ENCODE measurements around the gene KAZN.

KAZN gene

GRCh38 chr1:14590411-14591180, 7.9 kb upstream of the KAZN start:
- no peak for DNase-seq

GRCh38 chr1:14591600-14591999, 6.9 kb upstream of the KAZN start:
- no peak for DNase-seq

- no peak for DNase-seq
These were observed 6.4 kb upstream of the KAZN start for GRCh38 chr1:14592004-14592631.

GRCh38 chr1:14593302-14593701, 5.2 kb upstream of the KAZN start:
- DNase-seq, result no peak

- no peak for DNase-seq
These were observed 4.4 kb upstream of the KAZN start for GRCh38 chr1:14594045-14594444.

GRCh38 chr1:14596591-14596990, 1.9 kb upstream of the KAZN start:
- DNase-seq, result no peak

- no peak for DNase-seq
These were observed 1.0 kb upstream of the KAZN start for GRCh38 chr1:14597343-14598006.

GRCh38 chr1:14598007-14598497, 433 bp upstream of the KAZN start:
- no peak for DNase-seq

- DNase-seq, result no peak
These were observed 802 bp downstream of the KAZN start for GRCh38 chr1:14599183-14599791.

- DNase-seq, result no peak
These were observed 1.3 kb downstream of the KAZN start for GRCh38 chr1:14599800-14600199.

GRCh38 chr1:14600405-14601112, 2.1 kb downstream of the KAZN start:
- no peak for DNase-seq

- DNase-seq, result no peak
These were observed 3.7 kb downstream of the KAZN start for GRCh38 chr1:14602136-14602535.

GRCh38 chr1:14603645-14604044, 5.2 kb downstream of the KAZN start:
- no peak for DNase-seq

GRCh38 chr1:14604414-14604813, 5.9 kb downstream of the KAZN start:
- no peak for DNase-seq

- DNase-seq, result no peak
These were observed 7.5 kb downstream of the KAZN start for GRCh38 chr1:14605945-14606344.

- no peak for DNase-seq
These were observed 8.1 kb downstream of the KAZN start for GRCh38 chr1:14606632-14607031.

GRCh38 chr1:14607295-14607694, 8.8 kb downstream of the KAZN start:
- no peak for DNase-seq

- DNase-seq, result no peak
These were observed 9.8 kb downstream of the KAZN start for GRCh38 chr1:14608308-14608707.

- no peak for DNase-seq
These were observed 12.3 kb downstream of the KAZN start for GRCh38 chr1:14610761-14611160.

GRCh38 chr1:14611792-14612191, 13.3 kb downstream of the KAZN start:
- DNase-seq, result no peak

GRCh38 chr1:14612256-14612655, 13.8 kb downstream of the KAZN start:
- no peak for DNase-seq

GRCh38 chr1:14613926-14614325, 15.4 kb downstream of the KAZN start:
- DNase-seq, result no peak

- no peak for DNase-seq
These were observed 15.9 kb downstream of the KAZN start for GRCh38 chr1:14614341-14614740.
